Stimulated activated CD4-positive, alpha-beta T cell treated with anti-CD3 and anti-CD28 coated beads, Interleukin-4, amount 100 ng/mL, for 1 hour (primary cell): ENCODE measurements around the gene PSPN.
"Not testable (repeated sequence)": the region's sequence is repeated elsewhere in the genome, so short reads cannot be mapped to it uniquely, and the experiment has no call there.

Source experiments
- DNase-seq: peaks from one replicate; pipeline ENCODE4 v3.0.0-alpha.2; 2020

The PSPN gene

DNA sequence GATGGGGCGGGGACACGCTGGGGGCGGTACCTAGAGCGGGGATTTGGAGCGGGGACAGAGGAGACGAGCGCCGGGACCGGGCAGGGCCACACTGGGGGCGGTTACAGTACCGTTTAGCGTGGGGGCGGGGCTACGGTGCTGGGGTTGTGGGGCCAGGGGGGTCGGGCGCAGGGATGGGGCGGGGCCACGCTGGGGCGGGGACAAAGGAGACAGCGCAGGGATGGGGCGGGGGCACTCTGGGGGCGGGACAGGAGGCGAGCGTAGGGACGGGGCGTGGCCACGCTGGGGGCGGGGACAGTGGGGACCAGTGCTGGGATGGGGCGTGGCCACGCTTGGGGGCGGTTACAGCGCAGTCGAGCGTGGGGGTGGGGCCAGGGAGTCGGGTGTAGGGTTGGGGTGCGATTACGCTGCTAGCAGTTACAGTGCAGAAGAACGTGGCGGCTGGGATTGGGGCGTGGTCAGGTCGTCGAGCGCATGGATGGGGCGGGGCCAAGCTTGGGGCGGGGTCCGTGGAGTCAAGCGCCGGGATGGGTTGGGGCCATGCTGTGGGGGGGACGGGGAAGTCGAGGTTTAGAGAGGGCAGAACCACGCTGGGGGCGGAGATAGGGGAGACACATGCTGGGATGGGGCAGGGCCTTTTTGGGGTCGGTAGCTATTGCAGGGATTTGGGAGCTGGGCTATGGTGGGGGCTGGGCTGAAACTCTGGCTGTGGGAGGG is 2.5 kb downstream of the PSPN start:
- peak; percentile 100 for DNase-seq

DNA sequence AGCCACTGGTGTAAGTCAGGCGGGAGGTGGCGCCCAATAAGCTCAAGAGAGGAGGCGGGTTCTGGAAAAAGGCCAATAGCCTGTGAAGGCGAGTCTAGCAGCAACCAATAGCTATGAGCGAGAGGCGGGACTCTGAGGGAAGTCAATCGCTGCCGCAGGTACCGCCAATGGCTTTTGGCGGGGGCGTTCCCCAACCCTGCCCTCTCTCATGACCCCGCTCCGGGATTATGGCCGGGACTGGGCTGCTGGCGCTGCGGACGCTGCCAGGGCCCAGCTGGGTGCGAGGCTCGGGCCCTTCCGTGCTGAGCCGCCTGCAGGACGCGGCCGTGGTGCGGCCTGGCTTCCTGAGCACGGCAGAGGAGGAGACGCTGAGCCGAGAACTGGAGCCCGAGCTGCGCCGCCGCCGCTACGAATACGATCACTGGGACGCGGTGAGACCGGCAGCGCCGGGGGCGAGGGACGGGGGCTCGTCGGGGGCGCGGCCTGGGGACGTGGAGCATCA is 3.1 kb downstream of the PSPN start, which contains the start of gene ALKBH7:
Gene ALKBH7 (plus strand): TSS at position 201 of the 502 bp plus-strand sequence. CDS start 27 bp downstream, at position 228.
- DNase-seq: peak; percentile 91

DNA sequence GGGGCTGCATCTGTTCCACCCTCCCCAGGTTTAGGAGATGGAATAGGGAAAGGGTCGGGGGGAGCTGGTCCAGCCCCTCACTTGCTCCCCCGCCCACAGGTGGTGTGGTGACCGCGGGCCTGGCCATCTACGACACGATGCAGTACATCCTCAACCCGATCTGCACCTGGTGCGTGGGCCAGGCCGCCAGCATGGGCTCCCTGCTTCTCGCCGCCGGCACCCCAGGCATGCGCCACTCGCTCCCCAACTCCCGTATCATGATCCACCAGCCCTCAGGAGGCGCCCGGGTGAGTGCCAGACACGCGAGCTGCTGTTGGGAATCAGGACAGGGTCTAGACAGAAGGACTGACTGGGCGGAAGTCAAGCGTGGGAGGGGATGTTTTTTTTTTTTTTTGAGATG is 11.4 kb downstream of the PSPN start:
- DNase-seq: no peak

DNA sequence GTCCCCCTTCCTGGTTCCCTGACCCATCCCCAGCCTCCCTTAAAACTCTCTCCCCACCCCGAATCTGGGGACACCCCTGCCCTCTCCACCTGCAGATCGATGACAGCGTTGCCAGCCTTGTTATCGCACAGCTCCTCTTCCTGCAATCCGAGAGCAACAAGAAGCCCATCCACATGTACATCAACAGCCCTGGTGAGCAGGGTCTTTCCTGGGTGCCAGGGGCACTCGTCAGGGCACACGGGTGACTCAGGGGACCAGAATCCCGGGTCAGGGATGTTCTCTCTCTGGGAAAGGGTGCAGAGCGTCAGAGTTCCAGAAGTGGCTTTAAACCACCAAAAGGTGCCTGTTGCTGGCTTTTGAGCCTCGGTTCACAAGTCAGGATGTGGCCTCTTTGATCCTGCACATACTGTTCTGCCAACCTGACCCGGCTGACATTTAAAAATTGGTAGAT is 13.4 kb downstream of the PSPN start:
- DNase-seq: peak; percentile 11

DNA sequence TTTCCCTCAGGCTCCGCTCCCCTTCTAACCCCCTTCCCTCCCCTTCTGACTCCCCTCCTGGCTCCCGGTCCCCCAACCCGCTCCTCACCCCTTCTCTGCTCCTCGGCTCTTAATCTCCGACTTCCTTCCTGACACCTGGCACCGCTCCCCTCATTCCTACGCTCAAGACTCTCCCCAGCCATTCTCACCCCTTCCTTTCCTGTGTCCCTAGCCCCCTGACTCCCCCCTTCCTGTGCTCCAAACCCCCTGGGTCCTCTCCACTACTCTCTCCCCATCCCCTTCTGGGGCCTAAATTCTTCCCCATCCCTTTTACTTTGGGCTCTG is 13.7 kb downstream of the PSPN start:
- DNase-seq: no peak

DNA sequence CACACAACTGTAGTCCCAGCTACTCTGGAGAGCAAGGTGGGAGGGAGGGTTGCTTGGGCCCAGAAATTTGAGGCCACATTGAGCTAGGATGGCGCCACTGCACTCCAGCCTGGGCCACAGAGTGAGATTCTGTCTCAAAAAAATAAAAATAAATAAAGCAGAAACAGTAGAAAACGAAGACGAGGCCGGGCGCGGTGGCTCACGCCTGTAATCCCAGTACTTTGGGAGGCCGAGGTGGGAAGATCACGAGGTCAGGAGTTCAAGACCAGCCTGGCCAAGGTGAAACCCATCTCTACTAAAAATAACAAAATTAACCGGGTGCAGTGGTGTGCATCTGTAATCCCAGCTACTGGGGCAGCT is 14.9 kb downstream of the PSPN start:
- DNase-seq: not testable (repeated sequence)

DNA sequence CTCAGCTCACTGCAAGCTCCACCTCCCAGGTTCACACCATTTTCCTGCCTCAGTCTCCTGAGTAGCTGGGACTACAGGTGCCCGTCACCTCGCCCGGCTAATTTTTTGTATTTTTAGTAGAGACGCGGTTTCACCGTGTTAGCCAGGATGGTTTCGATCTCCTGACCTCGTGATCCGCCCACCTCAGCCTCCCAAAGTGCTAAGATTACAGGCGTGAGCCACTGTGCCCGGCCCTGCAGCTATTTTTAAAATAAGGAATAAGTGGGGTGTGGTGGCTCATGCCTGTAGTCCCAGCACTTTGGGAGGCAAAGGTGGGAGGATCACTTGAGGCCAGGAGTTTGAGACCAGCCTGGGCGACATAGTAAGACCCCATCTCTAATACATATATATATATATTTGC is 15.3 kb downstream of the PSPN start:
- not testable (repeated sequence) for DNase-seq

DNA sequence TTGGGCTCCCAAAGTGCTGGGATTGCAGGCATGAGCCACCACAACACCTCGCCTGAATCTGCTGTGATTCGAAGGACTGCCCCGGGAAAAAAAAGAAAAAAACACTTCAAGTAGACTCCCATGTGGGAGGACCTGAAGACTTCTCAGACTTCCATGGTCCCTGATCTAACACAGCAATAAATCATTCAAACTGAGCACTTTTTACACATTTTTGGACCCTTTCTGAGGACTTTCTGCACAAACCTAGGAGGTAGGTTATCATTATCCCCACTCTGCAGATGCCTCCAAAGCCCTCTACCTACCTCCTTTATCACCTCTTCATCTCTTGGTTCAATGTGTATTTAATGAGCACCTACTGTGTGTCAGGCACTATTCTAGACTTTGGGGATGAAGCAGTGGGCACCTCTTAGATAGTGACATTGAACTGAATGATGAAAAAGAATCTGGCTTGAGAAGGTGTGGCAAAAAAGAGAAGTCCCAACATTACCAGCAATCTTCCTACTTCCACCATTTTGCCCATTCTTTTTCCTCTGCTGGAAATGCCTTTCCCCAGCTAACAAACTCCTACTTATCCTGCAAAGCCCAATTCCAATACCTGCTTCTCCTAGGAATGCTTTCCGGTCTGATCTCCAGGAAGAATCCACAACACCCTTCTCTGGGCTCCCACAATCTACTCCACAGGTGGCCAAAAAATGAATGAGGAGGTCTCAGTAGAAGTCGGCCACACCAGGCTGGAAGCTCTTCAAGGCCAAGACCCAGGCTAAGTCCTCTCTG is 16.0 kb downstream of the PSPN start:
- no peak for DNase-seq

DNA sequence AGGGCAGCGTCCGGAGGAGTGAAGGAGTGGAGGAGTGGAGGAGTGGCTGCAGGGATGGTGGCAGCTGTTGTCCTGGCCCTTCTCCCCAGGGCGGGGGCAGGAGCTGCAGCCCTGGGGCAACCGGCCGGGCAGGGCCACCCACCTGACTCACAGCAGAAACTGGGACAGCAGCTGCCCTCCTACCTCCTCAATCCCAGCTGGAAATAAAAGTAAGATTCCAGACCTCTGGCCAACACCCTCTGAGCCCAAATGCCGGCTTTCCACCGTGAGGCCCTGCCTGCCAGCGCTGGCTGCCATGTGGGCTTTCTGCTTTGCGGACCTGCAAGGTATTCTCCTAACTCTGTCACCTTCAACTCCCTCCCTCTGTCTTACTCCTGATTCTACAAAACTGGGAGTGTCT is 17.7 kb downstream of the PSPN start:
- DNase-seq: no peak

DNA sequence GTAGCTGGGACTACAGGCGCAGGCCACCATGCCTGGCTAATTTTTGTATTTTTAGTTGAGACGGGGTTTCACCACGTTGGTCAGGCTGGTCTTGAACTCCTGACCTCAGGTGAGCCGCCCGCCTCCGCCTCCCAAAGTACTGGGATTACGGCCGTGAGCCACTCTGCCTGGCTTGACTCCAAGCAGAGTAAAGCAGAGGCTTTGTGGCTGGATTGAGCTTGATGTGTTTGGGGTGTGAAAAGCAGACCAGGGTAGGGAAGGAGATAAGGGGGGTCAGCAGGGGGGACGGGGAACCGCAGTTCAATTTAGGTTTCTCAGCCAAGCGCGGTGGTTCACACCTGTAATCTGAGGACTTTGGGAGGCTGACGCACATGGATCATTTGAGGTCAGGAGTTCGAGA is 18.6 kb downstream of the PSPN start:
- no peak for DNase-seq

DNA sequence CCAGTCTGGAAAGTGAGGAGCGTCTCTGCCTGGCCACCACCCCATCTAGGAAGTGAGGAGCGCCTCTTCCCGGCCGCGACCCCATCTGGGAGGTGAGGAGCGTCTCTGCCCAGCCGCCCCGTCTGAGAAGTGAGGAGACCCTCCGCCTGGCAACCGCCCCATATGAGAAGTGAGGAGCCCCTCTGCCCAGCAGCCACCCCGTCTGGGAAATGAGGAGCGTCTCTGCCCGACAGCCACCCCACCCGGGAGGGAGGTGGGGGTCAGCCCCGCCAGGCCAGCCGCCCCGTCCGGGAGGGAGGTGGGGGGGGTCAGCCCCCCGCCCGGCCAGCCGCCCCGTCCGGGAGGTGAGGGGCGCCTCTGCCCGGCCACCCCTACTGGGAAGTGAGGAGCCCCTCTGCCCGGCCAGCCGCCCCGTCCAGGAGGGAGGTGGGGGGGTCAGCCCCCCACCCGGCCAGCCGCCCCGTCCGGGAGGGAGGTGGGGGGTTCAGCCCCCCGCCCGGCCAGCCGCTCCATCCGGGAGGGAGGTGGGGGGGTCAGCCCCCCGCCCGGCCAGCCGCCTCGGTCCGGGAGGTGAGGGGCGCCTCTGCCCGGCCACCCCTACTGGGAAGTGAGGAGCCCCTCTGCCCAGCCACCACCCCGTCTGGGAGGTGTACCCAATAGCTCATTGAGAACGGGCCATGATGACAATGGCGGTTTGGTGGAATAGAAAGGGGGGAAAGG is 20.3 kb downstream of the PSPN start:
- DNase-seq: not testable (repeated sequence)

DNA sequence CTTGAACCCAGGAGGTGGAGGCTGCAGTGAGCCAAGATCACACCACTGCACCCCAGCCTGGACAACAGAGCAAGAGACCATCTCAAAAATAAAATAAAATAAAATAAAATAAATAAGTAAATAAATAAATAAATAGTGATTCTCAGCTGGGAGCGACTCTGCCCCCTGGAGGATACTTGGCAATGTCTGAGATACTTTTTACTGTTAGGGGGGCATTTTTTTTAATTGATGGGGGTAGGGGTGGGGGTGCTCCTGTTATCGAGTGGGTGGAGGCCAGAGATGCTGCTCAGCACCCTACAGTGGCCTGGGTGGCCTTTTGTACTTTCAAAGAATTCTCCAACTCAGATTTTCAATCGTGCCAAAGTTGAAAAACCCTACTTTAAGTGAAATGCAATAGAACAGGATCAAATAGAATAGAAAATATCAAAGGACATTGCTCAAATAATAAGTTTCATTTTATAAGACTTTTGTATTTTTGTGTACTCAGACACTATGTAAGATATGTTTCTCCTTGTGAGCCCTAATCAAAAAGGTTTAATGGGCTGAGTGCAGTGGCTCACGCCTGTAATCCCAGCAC is 21.5 kb downstream of the PSPN start:
- no peak for DNase-seq

DNA sequence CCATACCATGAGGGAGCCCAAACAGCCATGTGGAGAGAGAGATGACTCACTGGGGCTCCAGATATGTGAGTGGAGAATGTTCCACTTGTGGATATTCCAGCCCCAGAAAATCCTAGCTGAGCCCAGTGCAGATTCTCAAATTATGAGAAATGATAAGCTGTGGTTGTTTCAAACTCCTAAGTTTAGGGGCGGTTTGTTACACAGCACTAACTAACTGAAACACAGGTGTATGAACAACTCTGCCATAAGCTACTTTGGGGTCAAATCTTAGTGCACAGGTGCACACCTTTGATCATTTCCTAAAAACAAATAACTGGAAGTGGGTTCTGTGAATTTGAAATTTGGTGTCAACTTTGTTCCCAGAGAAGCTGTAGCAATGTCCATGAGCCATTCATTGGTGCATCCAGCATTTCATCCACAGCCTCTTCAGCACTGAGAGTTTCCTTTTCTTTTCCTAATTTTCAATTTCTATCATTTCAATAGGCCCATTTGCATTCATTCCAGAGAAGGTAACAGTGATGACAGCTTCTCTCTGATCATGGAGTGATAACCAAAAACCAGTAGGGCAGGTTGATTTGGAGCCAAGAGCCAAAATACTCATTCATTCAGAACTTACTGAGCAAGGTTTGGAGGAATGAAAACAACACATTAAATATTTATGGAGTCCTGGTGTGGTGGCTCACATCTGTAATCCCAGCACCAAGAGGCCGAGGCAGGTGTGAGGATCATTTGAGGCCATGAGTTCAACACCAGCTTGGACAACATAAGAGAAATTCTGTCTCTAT is 23.2 kb downstream of the PSPN start:
- DNase-seq: no peak

DNA sequence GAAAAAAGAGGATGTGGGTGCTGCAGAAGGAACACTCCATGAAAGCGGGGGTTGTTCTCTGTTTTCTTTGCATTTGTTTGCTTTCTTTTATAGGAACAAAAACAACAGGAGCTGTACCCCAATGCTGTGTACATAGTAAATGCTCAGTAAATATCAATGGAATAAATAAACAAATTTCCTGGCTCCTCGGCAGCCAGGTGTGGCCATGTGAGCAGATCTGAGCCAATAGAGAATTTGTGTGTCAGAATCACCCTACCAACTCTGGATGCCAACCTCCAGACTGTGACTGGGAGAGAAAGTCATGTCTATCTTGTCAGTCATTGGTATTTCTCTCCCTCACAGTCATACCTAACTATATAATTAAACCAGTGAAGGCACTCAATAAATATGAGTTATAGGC is 25.0 kb downstream of the PSPN start:
- no peak for DNase-seq

DNA sequence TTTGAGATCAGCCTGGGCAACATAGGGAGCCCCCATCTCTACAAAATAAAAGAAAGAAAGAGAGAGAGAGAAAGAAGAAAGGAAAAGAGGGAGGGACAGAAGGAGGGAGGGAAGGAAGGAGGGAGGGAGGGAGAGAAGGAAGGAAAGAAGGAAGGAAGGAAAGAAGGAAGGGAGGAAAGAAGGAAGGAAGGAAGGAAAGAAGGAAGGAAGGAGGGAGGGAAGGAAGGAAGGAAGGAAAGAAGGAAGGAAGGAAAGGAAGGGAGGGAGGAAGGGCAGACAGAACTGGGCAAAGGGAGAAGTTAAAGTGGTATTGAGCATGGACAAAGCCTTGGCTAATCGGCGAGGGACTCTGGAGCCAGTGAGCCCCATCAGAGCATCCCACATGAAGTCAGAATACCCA is 26.5 kb downstream of the PSPN start:
- DNase-seq: not testable (repeated sequence)

DNA sequence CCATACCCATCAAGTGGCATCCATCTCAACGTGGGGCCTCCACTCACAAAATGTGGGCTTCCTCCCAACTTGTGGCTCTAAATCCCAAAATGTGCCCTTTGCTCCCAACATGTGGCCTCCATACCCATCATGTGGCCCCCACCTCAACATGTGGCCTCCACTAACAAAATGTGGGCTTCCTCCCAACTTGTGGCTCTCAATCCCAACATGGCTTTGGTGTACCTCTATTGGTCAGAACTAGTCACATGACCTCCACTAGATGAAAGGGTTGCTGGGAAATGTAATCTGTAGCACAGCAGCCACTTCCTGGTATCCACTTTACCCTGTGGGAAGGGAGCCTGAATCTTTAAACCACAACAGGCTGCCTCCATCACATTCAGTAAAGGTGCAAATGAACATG is 32.3 kb downstream of the PSPN start:
- no peak for DNase-seq

DNA sequence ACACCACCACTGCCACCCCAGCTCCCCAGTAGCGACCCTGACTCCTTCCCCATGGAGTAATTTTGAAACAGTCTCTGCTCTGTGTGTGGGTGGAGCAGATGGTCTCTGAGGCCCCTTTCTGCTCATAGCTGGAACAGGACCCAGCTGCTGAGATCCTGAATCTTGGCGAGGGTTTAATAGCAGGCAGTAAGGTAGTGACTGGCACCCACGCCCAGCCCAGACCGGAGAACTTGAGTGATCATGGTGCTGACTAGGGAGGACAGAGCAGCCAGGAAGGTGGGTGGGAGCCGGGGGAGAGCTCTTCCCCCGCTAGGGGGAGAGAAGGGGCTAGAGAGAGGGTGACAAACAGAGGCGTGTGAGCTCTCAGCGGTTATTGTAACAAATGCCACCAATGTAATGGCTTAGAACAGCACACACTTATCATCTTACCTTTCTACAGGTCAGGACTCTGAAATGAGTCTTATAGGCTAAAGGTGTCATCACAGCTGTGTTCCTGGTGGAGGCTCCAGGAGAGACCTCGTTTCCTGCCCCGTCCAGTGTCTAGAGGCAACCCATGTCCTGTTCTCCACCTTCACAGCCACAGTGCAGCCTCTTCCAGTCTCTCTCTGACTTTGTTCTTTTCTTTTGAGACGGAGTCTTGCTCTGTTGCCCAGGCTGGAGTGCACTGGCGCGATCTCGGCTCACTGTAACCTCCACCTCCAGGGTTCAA is 35.1 kb downstream of the PSPN start:
- no peak for DNase-seq

DNA sequence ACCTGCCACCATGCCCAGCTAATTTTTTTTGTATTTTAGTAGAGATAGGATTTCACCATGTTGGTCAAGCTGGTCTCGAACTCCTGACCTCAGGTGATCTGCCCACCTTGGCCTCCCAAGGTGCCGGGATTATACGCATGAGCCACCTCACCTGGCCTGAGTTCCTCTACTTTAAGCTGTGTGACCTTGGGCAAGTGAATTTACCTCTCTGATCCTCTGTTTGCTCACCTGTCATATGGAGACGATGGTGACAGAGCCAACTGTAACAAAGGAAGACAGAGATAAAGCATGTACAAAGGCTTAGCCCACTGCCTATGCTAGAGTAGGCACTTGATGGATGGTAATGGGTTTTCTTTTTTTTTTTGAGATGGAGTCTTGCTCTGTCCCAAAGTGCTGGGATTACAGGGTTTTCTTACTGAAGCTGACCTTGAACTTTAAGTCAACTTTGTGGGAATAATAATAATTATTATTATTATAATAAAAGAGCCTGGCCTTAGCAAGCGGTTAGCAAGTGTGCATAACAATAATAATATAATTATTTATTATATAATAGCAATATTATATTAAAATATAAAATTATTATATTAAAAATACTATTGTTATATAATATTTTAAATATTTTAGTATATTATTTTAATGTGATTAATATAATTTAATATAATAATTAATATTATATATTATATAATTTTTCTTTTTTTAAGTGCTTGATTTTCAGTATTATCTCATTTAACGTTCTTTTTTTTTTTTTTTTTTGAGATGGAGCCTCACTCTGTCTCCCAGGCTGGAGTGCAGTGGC is 41.0 kb downstream of the PSPN start:
- no peak for DNase-seq

DNA sequence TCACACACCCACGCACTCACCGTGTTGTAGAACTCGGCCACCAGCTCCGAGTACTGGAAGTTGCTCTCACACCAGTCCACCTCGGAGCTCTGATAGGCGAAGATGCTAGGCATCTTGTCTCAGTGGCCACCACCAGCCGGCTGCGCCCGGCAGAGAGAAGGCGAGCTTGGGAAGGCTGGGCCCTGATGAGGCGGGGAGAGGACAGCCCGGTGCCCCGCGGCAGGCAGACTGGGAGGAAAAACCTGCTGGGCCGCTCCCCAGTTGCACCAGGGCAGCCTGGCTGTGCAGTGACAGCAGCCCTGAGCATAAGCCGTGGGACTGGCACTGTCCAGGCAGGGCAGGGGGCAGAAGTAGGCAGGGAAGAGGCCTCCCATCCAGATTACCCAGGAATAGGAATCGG is 42.3 kb downstream of the PSPN start, which contains the start of gene ACER1:
Gene ACER1 (minus strand): TSS at position 174 of the 400 bp plus-strand sequence. CDS start 61 bp downstream, at position 113.
- no peak for DNase-seq

DNA sequence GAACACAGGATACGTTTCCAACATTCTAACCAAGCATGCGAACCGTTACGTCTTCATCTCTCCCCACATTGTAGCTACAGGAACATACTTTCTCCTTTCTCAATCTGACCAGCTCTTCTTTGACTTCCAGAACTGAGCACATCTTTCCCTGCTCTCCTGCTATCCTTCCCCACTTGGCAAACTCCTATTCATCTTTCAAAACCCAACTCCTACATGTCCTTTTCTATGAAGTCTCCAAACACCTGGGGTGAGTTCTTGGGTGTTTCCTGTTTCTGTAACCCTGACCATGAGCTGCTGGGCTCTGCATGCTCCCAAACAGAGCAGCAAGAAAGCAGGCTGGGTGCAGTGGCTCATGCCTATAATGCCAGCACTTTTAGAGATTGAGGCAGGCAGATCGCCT is 48.9 kb downstream of the PSPN start:
- no peak for DNase-seq

DNA sequence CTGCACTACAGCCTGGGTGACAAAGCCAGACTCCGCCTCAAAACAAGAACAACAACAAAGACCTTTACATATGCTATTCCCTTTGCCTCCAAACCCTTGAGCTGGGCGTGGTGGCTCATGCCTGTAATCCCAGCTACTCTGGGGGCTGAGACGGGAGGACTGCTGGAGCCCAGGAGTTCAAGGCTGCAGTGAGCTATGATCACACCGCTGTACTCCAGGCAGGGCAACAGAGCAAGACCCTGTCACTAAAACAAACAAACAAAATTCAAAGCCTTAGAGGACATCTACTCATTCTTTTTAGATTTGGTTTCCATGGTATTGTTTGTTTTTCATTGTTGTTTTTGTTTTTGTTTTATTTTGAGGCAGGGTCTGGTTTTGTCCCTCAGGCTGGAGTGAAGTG is 50.1 kb downstream of the PSPN start:
- no peak for DNase-seq
